Stimulated activated CD4-positive, alpha-beta T cell treated with anti-CD3 and anti-CD28 coated beads, Interleukin-1b, Interleukin-23, amount 100 ng/mL, for 48 hours (primary cell): Measurements from ENCODE around the gene TMTC4.
"Not testable (repeated sequence)": the region's sequence is repeated elsewhere in the genome, so short reads cannot be mapped to it uniquely, and the experiment has no call there.

Experiments
- DNase-seq: peaks from one replicate; pipeline ENCODE4 v3.0.0-alpha.2; 2020

The TMTC4 gene

GRCh38 chr13:100620792-100621191, 53.8 kb downstream of the TMTC4 start:
- DNase-seq = no peak

- DNase-seq = no peak
These were observed 54.7 kb downstream of the TMTC4 start for GRCh38 chr13:100619940-100620339.

- DNase-seq = not testable (repeated sequence)
These were observed 55.7 kb downstream of the TMTC4 start for GRCh38 chr13:100618897-100619296.

- DNase-seq = no peak
These were observed 61.6 kb downstream of the TMTC4 start for GRCh38 chr13:100613031-100613430.

GRCh38 chr13:100611678-100612492, 62.7 kb downstream of the TMTC4 start:
- DNase-seq = no peak

GRCh38 chr13:100610391-100611347, 63.9 kb downstream of the TMTC4 start:
- no peak for DNase-seq

GRCh38 chr13:100608906-100609305, 65.7 kb downstream of the TMTC4 start:
- DNase-seq = peak; percentile 19

GRCh38 chr13:100608489-100608888, 66.1 kb downstream of the TMTC4 start:
- no peak for DNase-seq

GRCh38 chr13:100604918-100605710, 69.5 kb downstream of the TMTC4 start:
- DNase-seq = no peak

GRCh38 chr13:100602493-100603111, 72.0 kb downstream of the TMTC4 start:
- no peak for DNase-seq

- DNase-seq = no peak
These were observed 72.9 kb downstream of the TMTC4 start for GRCh38 chr13:100601716-100602115.

- no peak for DNase-seq
These were observed 73.7 kb downstream of the TMTC4 start for GRCh38 chr13:100600915-100601314.

- DNase-seq = no peak
These were observed 74.1 kb downstream of the TMTC4 start for GRCh38 chr13:100600461-100600860.

- DNase-seq = no peak
These were observed 77.3 kb downstream of the TMTC4 start for GRCh38 chr13:100597253-100597652.

GRCh38 chr13:100596516-100596915, 78.1 kb downstream of the TMTC4 start:
- no peak for DNase-seq

- no peak for DNase-seq
These were observed 79.9 kb downstream of the TMTC4 start for GRCh38 chr13:100594731-100595130.

GRCh38 chr13:100594255-100594654, 80.3 kb downstream of the TMTC4 start:
- DNase-seq = no peak

GRCh38 chr13:100589178-100589725, 85.3 kb downstream of the TMTC4 start:
- no peak for DNase-seq

GRCh38 chr13:100588331-100589177, 86.0 kb downstream of the TMTC4 start, which contains the start of gene GGACT:
TSS of gene GGACT (minus strand) at chr13:100588789. CDS start at chr13:100532591, 56,198 bp downstream.
- DNase-seq = peak; percentile 82

GRCh38 chr13:100584896-100585295, 89.7 kb downstream of the TMTC4 start:
- DNase-seq = no peak

- no peak for DNase-seq
These were observed 93.1 kb downstream of the TMTC4 start for GRCh38 chr13:100581504-100581903.
